ENCODE results near the gene PTPRM.

DNA sequence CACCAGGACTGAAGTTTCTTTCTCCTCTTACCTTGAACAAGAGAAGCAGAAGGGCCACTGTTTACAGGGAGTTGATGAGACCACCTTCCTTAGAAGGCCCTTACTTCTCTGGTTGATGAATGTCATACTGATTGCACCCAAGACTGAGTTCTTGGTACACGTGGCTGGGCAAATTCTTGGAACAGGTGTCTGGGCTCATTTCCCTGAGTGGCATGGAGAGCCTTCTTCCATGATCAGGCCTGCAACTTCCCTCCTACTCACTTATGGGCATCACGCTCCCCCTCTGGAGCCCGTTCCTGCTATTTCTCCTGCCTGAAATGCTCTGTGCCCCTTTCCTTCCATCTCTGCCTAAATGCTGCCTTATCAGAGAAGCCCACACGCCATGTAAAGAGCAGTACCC lies 110.3 kb downstream of the PTPRM start:
- TF ChIP-seq, protein P1, sequence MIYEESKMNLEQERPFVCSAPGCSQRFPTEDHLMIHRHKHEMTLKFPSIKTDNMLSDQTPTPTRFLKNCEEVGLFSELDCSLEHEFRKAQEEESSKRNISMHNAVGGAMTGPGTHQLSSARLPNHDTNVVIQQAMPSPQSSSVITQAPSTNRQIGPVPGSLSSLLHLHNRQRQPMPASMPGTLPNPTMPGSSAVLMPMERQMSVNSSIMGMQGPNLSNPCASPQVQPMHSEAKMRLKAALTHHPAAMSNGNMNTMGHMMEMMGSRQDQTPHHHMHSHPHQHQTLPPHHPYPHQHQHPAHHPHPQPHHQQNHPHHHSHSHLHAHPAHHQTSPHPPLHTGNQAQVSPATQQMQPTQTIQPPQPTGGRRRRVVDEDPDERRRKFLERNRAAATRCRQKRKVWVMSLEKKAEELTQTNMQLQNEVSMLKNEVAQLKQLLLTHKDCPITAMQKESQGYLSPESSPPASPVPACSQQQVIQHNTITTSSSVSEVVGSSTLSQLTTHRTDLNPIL (CRISPR knock-in tag; IDR thresholded peaks at IDR 0.05; ENCODE audit: low read depth), result no peak
- TF ChIP-seq, protein P2, sequence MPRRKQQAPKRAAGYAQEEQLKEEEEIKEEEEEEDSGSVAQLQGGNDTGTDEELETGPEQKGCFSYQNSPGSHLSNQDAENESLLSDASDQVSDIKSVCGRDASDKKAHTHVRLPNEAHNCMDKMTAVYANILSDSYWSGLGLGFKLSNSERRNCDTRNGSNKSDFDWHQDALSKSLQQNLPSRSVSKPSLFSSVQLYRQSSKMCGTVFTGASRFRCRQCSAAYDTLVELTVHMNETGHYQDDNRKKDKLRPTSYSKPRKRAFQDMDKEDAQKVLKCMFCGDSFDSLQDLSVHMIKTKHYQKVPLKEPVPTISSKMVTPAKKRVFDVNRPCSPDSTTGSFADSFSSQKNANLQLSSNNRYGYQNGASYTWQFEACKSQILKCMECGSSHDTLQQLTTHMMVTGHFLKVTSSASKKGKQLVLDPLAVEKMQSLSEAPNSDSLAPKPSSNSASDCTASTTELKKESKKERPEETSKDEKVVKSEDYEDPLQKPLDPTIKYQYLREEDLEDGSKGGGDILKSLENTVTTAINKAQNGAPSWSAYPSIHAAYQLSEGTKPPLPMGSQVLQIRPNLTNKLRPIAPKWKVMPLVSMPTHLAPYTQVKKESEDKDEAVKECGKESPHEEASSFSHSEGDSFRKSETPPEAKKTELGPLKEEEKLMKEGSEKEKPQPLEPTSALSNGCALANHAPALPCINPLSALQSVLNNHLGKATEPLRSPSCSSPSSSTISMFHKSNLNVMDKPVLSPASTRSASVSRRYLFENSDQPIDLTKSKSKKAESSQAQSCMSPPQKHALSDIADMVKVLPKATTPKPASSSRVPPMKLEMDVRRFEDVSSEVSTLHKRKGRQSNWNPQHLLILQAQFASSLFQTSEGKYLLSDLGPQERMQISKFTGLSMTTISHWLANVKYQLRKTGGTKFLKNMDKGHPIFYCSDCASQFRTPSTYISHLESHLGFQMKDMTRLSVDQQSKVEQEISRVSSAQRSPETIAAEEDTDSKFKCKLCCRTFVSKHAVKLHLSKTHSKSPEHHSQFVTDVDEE (CRISPR knock-in tag; IDR thresholded peaks at IDR 0.05), result no peak
- TF ChIP-seq, protein P3, sequence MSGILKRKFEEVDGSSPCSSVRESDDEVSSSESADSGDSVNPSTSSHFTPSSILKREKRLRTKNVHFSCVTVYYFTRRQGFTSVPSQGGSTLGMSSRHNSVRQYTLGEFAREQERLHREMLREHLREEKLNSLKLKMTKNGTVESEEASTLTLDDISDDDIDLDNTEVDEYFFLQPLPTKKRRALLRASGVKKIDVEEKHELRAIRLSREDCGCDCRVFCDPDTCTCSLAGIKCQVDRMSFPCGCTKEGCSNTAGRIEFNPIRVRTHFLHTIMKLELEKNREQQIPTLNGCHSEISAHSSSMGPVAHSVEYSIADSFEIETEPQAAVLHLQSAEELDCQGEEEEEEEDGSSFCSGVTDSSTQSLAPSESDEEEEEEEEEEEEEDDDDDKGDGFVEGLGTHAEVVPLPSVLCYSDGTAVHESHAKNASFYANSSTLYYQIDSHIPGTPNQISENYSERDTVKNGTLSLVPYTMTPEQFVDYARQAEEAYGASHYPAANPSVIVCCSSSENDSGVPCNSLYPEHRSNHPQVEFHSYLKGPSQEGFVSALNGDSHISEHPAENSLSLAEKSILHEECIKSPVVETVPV (CRISPR knock-in tag; IDR thresholded peaks at IDR 0.05), result no peak

Measured in SK-N-SH treated with all-trans-retinoic acid at 6 μM for 48 hours (cell line).